SU-DHL-6 (cell line): Measurements from ENCODE around the gene TAF11L8.
"Not testable (repeated sequence)": the region's sequence is repeated elsewhere in the genome, so short reads cannot be mapped to it uniquely, and the experiment has no call there.

Experiments
- CTCF ChIP-seq: fragments of 200-600 bp; sonication (generic); IDR thresholded peaks from one replicate; pipeline ENCODE4 v1.5.1; 2017; ENCODE audit warnings: antibody characterized with exemption, mild to moderate bottlenecking, low read length, moderate library complexity; ENCODE audit not compliant: insufficient read depth, poor library complexity, severe bottlenecking
- EZH2phosphoT487 ChIP-seq: fragments of 200-600 bp; sonication (generic), shearing (Covaris generic); conservative IDR thresholded peaks from 2 replicates; pipeline ENCODE4 v1.6.1; 2018; ENCODE audit warnings: mild to moderate bottlenecking, antibody characterized with exemption, low read length, moderate library complexity, mixed read lengths

- not testable (repeated sequence) for TF ChIP-seq CTCF, EZH2phosphoT487
These were observed at the start of gene TAF11L8 for GRCh38 chr5:17590860-17591259.
